GM12875 (cell line): Measurements from ENCODE around the gene RMC1.

Experiments
- H3K4me3 ChIP-seq: one replicate; pipeline ENCODE4 v1.5.1; 2011; ENCODE audit warnings: low read depth, low read length, control low read depth
- TF ChIP-seq, protein P1 (sequence below): IDR thresholded peaks from 2 replicates; pipeline ENCODE4 v1.5.1; 2011; ENCODE audit warnings: low read depth, mild to moderate bottlenecking, control low read depth, inconsistent platforms, low read length, moderate library complexity, borderline replicate concordance; ENCODE audit not compliant: insufficient read depth

RMC1 gene

GRCh38 chr18:23563377-23564043 lies 60.2 kb downstream of the RMC1 start:
- no peak overlapping the region for H3K4me3 ChIP-seq
- TF ChIP-seq, protein P1, sequence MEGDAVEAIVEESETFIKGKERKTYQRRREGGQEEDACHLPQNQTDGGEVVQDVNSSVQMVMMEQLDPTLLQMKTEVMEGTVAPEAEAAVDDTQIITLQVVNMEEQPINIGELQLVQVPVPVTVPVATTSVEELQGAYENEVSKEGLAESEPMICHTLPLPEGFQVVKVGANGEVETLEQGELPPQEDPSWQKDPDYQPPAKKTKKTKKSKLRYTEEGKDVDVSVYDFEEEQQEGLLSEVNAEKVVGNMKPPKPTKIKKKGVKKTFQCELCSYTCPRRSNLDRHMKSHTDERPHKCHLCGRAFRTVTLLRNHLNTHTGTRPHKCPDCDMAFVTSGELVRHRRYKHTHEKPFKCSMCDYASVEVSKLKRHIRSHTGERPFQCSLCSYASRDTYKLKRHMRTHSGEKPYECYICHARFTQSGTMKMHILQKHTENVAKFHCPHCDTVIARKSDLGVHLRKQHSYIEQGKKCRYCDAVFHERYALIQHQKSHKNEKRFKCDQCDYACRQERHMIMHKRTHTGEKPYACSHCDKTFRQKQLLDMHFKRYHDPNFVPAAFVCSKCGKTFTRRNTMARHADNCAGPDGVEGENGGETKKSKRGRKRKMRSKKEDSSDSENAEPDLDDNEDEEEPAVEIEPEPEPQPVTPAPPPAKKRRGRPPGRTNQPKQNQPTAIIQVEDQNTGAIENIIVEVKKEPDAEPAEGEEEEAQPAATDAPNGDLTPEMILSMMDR, result no peak

DNA sequence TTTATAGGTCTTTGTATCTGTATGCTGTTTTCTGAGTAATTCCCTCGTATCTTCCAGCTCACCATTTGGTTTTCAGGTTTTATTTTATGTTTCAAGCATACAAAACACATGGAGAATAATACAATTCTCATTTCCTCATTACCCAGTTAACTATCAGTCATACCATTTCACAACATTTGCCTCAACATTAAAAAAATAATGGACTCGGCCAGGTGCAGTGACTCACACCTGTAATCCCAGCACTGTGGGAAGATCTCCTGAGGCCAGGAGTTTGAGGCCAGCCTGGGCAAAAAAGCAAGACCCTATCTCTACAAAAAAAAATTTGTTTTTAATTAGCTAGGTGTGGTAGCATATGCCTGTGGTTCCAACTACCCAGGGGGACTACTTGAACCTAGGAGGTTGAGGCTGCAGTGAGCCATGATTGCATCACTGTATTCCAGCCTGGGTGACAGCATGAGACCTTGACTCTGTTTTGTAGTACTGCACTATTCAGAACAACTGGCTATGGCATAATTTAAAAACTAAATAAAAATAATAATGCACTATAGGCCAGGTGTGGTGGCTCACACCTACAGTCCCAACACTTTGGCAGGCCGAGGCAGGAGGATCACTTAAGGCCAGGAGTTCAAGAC lies 62.7 kb downstream of the RMC1 start:
- TF ChIP-seq, protein P1, result no peak
- H3K4me3 ChIP-seq, result no peak overlapping the region

DNA sequence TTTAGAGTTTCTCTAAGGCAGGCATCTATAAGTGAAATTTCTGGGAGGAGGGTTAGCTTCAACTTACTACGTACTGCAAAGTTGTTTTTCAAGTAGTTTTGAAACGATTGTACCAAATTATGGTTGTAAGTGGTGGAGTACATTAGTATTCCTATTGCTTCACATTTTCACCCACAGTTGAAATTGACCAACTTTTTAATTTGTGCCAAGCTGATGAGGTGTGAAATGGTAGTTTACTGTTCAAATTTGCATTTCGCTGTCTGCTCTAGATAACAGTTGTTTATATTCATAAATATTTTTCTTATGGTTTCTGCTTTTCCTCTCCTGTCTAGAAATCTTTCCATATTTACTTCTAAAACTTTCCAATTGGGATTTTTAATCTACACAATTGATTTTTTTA lies 64.4 kb downstream of the RMC1 start:
- TF ChIP-seq, protein P1, result no peak
- H3K4me3 ChIP-seq, result no peak overlapping the region

DNA sequence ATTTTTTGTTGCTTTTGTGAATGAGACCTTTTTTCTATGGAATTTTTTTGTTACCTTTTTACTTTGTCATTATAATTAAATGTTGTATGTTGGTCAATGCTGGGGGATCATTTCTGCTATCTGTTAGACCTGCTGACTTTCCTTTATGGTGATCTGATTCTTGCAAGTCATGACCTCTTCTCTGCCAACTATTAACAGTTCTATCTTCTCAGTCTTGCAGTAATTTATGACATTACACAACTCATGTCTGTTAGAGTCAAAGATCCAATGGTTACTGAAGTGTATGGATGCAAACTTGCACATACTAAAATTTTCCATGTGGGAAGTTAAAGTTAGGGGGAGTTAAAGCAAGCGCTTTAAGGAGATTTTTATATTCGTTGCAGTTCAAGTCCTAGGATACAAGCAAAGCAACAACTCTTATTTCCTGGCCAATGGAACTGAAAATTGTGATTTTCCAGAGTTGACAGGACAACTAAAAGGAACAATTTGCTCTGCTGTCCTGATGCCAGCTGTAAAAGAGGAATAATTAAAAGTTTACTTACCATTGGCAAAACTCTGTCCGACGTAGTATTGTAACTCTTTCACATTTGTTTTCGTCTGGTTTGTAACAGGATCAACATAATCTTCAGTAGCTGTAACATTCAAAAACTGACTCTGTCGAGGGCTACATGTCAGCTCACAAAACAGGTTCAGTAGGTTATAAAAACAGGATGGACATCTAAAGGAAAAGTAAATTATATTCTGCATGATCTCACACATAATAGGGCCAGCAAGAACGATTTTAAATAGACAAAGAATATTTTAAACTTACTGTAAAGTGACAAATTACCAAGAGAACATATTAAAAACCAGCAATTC lies 65.2 kb downstream of the RMC1 start:
- TF ChIP-seq, protein P1, result no peak
- no peak overlapping the region for H3K4me3 ChIP-seq

DNA sequence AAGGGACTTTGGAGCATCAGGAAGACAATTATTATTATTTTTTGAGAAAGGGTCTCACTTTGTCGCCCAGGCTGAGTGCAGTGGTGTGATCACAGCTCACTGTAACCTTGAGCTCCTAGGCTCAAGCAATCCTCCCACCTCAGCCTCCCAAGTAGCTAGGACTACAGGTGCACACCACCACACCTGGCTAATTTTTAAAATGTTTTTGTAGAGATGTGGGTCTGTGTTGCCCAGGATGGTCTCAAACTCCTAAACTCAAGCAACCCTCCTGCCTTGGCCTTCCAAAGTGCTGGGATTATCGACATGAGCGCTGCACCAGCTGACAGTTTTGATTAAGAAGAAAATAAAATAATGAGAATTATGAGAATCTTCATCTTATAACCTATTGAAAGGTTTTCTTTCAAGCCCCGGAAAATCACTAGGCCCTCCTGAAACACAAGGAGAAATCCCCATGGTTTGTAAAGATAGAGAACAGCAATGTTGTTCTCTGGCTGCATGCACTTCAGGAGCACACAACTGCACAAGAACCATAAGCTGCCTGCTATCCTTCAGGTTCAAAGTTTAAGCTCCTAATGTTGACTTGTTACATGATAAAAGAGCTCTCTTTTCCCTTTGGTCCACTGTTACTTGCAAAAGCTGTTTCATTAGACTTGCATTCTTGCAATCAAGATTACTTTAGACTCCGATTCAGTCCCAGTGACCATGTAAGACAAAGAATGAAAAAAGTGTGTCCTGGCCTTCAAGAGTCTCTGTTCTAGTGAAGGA lies 66.2 kb downstream of the RMC1 start:
- TF ChIP-seq, protein P1, result no peak
- H3K4me3 ChIP-seq, result no peak overlapping the region

- TF ChIP-seq, protein P1, result no peak
- H3K4me3 ChIP-seq, result no peak overlapping the region
Observed at GRCh38 chr18:23570912-23571504, 67.7 kb downstream of the RMC1 start.
